GM19043 (cell line): ENCODE data around the gene OR2Y1.
"Not testable (repeated sequence)": the region's sequence is repeated elsewhere in the genome, so short reads cannot be mapped to it uniquely, and the experiment has no call there.

Experiments
- ATAC-seq: cut with Tn5 transposase; IDR thresholded peaks from one replicate; pipeline ENCODE4 v1.9.1; 2021; ENCODE audit warnings: low read depth; ENCODE audit not compliant: unreplicated experiment

OR2Y1 gene

GRCh38 chr5:180742727-180743126 lies 2.9 kb upstream of the OR2Y1 start:
- ATAC-seq: no peak

GRCh38 chr5:180740953-180741352 lies 1.1 kb upstream of the OR2Y1 start:
- ATAC-seq: not testable (repeated sequence)

- no peak for ATAC-seq
Observed at GRCh38 chr5:180739271-180739670, 587 bp downstream of the OR2Y1 start.

- ATAC-seq: no peak
Observed at GRCh38 chr5:180736536-180736935, 3.3 kb downstream of the OR2Y1 start.

GRCh38 chr5:180724944-180725343 lies 14.9 kb downstream of the OR2Y1 start:
- no peak for ATAC-seq

GRCh38 chr5:180723936-180724335 lies 15.9 kb downstream of the OR2Y1 start:
- no peak for ATAC-seq

- ATAC-seq: no peak
Observed at GRCh38 chr5:180720486-180720885, 19.4 kb downstream of the OR2Y1 start.

- no peak for ATAC-seq
Observed at GRCh38 chr5:180719781-180720180, 20.1 kb downstream of the OR2Y1 start.

- no peak for ATAC-seq
Observed at GRCh38 chr5:180718810-180719453, 20.9 kb downstream of the OR2Y1 start.

- no peak for ATAC-seq
Observed at GRCh38 chr5:180717989-180718388, 21.9 kb downstream of the OR2Y1 start.

GRCh38 chr5:180704362-180704761 lies 35.5 kb downstream of the OR2Y1 start:
- no peak for ATAC-seq

GRCh38 chr5:180703912-180704311 lies 35.9 kb downstream of the OR2Y1 start:
- ATAC-seq: no peak

- not testable (repeated sequence) for ATAC-seq
Observed at GRCh38 chr5:180703371-180703770, 36.5 kb downstream of the OR2Y1 start.

- not testable (repeated sequence) for ATAC-seq
Observed at GRCh38 chr5:180700440-180700839, 39.4 kb downstream of the OR2Y1 start.

GRCh38 chr5:180699042-180699441 lies 40.8 kb downstream of the OR2Y1 start:
- no peak for ATAC-seq

GRCh38 chr5:180696116-180696515 lies 43.7 kb downstream of the OR2Y1 start:
- ATAC-seq: no peak

- ATAC-seq: no peak
Observed at GRCh38 chr5:180692429-180692828, 47.4 kb downstream of the OR2Y1 start.

GRCh38 chr5:180691046-180691445 lies 48.8 kb downstream of the OR2Y1 start:
- no peak for ATAC-seq

GRCh38 chr5:180690562-180690961 lies 49.3 kb downstream of the OR2Y1 start:
- ATAC-seq: no peak

- no peak for ATAC-seq
Observed at GRCh38 chr5:180689775-180690174, 50.1 kb downstream of the OR2Y1 start.
